CD4-positive, alpha-beta T cell treated with Interleukin-4 for 4 hours (primary cell): ENCODE data around the gene ARHGEF25.
"Not testable (repeated sequence)": the region's sequence is repeated elsewhere in the genome, so short reads cannot be mapped to it uniquely, and the experiment has no call there.

Source experiments
- DNase-seq: peaks from one replicate; pipeline ENCODE4 v3.0.0-alpha.2; 2020

ARHGEF25 gene

DNA sequence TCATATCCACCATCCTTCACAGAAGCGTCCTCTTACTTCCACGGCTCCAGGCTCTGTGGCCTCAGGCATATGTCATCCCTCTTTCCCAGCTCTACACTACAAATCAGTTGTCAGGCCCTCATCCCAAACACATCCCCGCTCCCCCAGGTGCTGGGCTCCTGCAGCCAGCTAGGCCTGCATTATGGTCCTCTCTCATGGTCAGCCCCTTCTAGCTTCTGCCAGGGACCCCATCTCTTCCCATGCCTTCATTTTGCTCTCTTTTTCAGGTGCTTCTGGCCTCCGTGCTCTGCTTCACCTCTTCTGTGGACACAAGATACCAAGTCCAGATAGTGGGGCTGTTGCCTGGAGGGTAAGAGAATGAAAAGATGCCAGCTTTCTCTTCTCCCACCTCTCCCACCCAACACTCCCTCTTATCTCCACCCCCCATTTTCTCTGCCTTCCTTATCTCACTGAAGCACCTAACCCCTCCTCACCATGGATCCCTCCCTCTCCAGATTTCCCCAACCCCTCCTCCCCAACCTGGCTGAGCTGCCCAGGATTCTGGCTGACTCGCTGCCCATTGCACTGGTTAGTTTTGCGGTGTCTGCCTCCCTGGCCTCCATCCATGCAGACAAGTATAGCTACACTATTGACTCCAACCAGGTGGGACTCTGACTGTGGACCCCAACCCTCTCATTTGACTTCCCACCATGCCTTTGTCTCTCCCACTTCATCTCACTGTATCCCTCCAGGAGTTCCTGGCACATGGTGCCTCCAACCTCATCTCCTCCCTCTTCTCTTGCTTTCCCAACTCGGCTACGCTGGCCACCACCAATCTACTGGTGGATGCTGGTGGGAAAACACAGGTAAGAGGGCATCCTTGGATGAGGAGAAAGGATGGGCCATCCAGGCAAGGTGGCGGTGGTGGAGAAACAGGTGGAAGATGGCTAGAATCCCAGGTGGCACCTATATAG, 11.3 kb downstream of the ARHGEF25 start:
- DNase-seq = no peak

- DNase-seq = no peak
Measured at GRCh38 chr12:57623385-57623784, 12.2 kb downstream of the ARHGEF25 start.

GRCh38 chr12:57623811-57624390, 12.7 kb downstream of the ARHGEF25 start:
- no peak for DNase-seq

GRCh38 chr12:57624441-57625220, 13.4 kb downstream of the ARHGEF25 start:
- DNase-seq = no peak

DNA sequence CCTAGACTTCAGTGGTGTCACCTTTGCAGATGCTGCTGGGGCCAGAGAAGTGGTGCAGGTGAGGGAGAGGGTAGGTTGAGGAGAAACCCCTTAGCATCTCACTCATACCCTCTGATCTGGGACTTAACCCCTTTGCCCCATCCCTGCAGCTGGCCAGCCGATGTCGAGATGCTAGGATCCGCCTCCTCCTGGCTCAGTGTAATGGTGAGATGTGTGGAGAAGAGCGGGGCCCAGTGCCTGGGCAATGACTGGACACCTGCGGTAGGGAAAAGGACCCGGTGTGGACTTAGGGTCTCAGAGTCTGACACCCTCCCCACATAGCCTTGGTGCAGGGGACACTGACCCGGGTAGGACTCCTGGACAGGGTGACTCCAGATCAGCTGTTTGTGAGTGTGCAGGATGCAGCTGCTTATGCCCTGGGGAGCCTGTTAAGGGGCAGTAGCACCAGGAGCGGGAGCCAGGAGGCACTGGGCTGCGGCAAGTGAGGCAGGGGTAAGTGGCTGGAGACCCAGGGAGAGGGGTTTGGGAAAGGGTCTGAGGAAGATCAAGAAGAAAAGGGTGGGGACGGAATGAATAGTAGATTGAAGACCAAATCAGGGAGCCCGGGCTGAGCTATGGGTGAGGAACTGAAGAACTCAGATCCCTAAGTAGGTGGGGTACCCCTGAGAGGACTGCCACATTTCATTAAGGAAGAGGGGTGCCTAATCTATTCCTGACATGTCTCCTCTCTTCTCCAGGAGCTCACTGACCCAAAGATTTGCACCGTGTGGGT, 14.2 kb downstream of the ARHGEF25 start:
- DNase-seq = no peak

GRCh38 chr12:57626111-57626920, 15.1 kb downstream of the ARHGEF25 start:
- DNase-seq = no peak

GRCh38 chr12:57626921-57627445, 15.7 kb downstream of the ARHGEF25 start:
- DNase-seq = no peak

GRCh38 chr12:57627501-57628279, 16.5 kb downstream of the ARHGEF25 start:
- DNase-seq = no peak

DNA sequence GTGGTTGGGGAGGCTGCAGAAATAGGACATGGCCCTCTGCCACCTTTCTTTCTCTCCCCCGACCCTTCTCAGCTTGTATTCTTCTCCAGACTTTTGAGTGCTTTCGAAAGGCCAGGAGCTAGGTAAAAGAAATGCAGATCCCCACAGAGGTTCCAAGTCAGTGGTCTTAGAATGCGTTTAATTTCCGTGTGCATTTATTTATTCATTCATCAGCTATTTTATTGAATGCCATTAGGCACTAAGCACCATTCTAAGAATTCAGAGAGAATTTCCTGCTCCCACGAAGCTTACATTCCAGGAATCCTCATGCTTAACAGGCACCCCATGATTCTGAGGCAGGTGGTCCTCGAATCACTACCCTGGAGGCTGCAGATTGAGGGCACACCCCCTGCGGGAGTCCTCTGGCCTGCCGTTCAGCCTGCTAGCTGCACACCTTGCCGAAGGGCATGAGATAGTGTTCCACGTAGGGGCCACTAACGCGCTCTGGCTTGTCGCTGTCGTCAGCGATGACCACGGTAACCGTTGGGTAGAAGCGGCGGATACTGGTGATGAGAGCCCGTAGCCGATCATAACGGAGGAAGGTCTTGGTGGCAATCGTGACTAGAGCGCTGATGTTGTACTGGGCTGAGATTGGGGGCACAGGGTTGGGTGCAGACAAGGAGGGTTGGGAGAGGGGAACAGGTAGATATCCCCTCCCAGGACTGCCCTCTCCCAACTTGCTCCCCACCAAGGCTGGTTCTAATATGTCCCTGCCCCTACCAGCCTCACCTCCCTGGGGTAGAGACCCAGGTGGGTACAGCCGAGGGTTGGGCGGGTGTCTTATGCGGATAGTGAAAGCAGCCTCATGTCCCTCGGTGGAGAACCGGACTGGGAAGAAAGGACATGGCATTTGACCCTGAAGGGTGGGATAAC, 17.3 kb downstream of the ARHGEF25 start:
- no peak for DNase-seq

DNA sequence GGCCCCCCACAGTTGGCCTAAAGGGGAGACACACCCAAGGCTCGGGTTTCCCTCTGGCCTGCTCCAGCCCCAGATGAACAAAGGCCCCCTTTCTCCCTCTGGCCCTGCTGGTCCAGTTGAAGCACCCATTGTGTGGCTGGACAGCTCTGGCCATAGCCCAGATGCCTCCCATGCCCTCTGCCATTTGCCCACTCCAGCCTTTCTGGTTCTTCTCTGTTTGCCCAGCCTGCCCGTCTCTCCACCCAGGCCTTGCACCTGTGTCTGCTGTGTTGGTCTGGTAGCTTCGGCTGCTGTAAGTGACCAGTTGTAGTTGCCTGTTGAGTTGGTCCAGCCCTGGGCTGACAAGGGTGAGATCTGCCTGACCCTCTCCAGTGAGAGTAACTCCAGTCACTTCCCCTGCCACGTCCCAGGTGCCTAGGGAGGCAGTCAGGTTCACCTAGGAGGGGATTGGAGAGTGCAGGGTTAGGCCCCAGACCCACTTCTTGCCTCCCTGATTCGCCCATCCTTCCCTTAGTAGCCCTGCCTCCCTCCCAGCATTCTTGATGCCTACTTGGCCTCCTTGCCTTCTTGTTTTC, 18.7 kb downstream of the ARHGEF25 start:
- no peak for DNase-seq

GRCh38 chr12:57630891-57631433, 19.7 kb downstream of the ARHGEF25 start:
- DNase-seq = no peak

DNA sequence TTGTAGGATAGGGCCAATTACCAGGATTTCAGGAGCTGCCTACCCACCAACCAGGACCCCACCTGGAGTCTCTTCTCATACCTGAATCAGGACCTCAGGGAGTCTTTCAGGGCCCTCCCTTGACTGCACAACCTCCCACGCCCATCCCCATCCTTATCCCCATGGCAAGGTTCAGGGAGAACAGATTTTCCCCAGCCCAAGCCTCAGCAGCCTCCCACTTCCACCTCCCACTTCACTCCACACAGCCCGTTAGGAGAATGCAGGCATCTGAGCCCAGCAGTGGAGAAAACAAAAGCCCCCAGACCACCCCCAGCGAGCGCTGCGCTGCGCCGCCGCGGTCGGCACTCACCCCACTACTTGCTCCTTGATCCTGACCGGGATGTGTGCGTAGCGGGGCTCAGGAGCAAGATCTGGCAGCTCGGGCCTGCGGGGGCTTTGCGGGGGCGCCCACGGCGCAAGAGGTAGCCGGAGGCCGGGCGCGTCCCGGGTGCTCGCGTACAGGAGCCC, 20.4 kb downstream of the ARHGEF25 start:
- no peak for DNase-seq

- no peak for DNase-seq
Measured at GRCh38 chr12:57632073-57632957, 21.1 kb downstream of the ARHGEF25 start.

- DNase-seq = peak; percentile 50
Measured at GRCh38 chr12:57632958-57633840, 22.0 kb downstream of the ARHGEF25 start, which contains the start of gene B4GALNT1. TSS of gene B4GALNT1 (minus strand) at chr12:57633201. CDS start at chr12:57632132, 1,069 bp downstream.

DNA sequence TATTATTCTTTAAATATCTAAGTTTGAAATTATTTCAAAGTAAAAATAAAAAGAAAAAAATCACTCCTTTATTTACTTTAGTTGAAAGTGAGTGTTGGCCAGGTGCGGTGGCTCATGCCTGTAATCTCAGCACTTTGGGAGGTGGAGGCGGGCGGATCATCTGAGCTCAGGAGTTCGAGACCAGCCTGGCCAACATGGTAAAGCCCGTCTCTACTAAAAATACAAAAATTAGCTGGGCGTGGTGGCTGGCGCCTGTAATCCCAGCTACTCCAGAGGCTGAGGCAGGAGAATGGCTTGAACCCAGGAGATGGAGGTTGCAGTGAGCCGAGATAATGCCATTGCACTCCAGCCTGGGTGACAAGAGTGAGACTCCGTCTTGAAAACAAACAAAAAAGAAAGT, 25.5 kb downstream of the ARHGEF25 start:
- not testable (repeated sequence) for DNase-seq

DNA sequence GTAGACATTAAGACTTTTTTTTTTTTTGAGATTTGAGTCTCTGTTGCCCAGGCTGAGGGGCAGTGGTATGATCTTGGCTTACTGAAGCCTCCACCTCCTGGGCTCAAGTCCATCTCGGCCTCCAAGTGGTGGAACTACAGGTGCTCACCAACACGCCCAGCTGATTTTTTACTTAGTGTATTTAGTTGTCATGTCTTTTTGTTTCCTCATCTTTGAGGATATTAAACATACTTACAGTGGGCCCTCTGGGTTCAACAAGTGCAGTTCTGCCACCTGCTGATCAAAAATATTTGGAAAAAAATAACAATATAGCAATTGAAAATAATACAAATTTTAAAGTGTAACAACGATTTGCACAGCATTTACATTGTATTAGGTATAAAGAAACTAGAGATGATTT, 26.1 kb downstream of the ARHGEF25 start:
- no peak for DNase-seq
